Neuronal stem cell (in vitro differentiated cells): ENCODE results near the gene CAPZB.
A peak's percentile ranks its signal among the peaks of the same experiment; 100 is the strongest.

Source experiments
- DNase-seq: peaks from one replicate; pipeline ENCODE4 v3.0.0-alpha.2; 2013; ENCODE audit warnings: low spot score
- H2AFZ ChIP-seq: one replicate; pipeline ENCODE4 v1.6.1; 2013; ENCODE audit warnings: mild to moderate bottlenecking, low read length, inconsistent platforms
- H2AK5ac ChIP-seq: 2 replicates; pipeline ENCODE4 v1.6.1; 2013; ENCODE audit warnings: low read depth, mild to moderate bottlenecking, inconsistent platforms, low read length, moderate library complexity, mixed read lengths
- H2BK120ac ChIP-seq: 2 replicates; pipeline ENCODE4 v1.6.1; 2013; ENCODE audit warnings: low read depth, mild to moderate bottlenecking, inconsistent platforms, low read length, moderate library complexity, mixed read lengths
- H2BK12ac ChIP-seq: one replicate; pipeline ENCODE4 v1.6.1; 2013; ENCODE audit warnings: low read length, inconsistent platforms
- H2BK15ac ChIP-seq: 2 replicates; pipeline ENCODE4 v1.6.1; 2013; ENCODE audit warnings: mild to moderate bottlenecking, low read length, inconsistent platforms, mixed read lengths
- H2BK5ac ChIP-seq: one replicate; pipeline ENCODE4 v1.6.1; 2013; ENCODE audit warnings: inconsistent platforms, mild to moderate bottlenecking, low read length, moderate library complexity
- H3K14ac ChIP-seq: one replicate; pipeline ENCODE4 v1.6.1; 2013; ENCODE audit warnings: low read length, inconsistent platforms
- H3K18ac ChIP-seq: 2 replicates; pipeline ENCODE4 v1.6.1; 2013; ENCODE audit warnings: low read length, inconsistent platforms
- H3K23ac ChIP-seq: 2 replicates; pipeline ENCODE4 v1.6.1; 2013; ENCODE audit warnings: low read depth, mild to moderate bottlenecking, mixed read lengths, low read length, inconsistent platforms; ENCODE audit not compliant: poor library complexity
- H3K27ac ChIP-seq: replicated peaks from 3 replicates; pipeline ENCODE4 v1.5.1; 2013; ENCODE audit warnings: low read length, inconsistent platforms
- H3K27me3 ChIP-seq, 3 experiments: 2 replicates each; pipeline ENCODE4 v1.6.1; 2013; ENCODE audit warnings: low read length in 3 of 3, mild to moderate bottlenecking in 2 of 3, inconsistent platforms in 1 of 3, low read depth in 1 of 3, mixed read lengths in 1 of 3, moderate library complexity in 1 of 3; ENCODE audit not compliant: control insufficient read depth in 3 of 3, insufficient read depth in 3 of 3
- H3K36me3 ChIP-seq, 2 donors: replicated peaks in 1 of 2; 2 replicates each; pipeline ENCODE4 v1.6.1; 2013; ENCODE audit warnings: low read length in 2 of 2; ENCODE audit not compliant: control insufficient read depth in 2 of 2, insufficient read depth in 2 of 2
- H3K4ac ChIP-seq: 2 replicates; pipeline ENCODE4 v1.6.1; 2013; ENCODE audit warnings: inconsistent platforms, mild to moderate bottlenecking, low read length, moderate library complexity
- H3K4me1 ChIP-seq, 2 donors: 1 replicate in 1 of 2; 2 replicates in 1 of 2; pipeline ENCODE4 v1.6.1; 2013; ENCODE audit warnings: low read length in 2 of 2, low read depth in 1 of 2; ENCODE audit not compliant: control insufficient read depth in 2 of 2, insufficient read depth in 1 of 2
- H3K4me2 ChIP-seq: one replicate; pipeline ENCODE4 v1.6.1; 2013; ENCODE audit warnings: mild to moderate bottlenecking, low read length, inconsistent platforms; ENCODE audit not compliant: insufficient read depth, poor library complexity, severe bottlenecking
- H3K4me3 ChIP-seq, 2 donors: 2 replicates each; pipeline ENCODE4 v1.5.1; 2013; ENCODE audit warnings: low read length in 2 of 2, mild to moderate bottlenecking in 2 of 2, inconsistent platforms in 1 of 2, moderate library complexity in 1 of 2
- H3K79me1 ChIP-seq: one replicate; pipeline ENCODE4 v1.6.1; 2013; ENCODE audit warnings: low read depth, mild to moderate bottlenecking, inconsistent platforms, low read length, moderate library complexity
- H3K9ac ChIP-seq: one replicate; pipeline ENCODE4 v1.6.1; 2013; ENCODE audit warnings: mild to moderate bottlenecking, low read depth, low read length, inconsistent platforms; ENCODE audit not compliant: poor library complexity
- H3K9me3 ChIP-seq, 2 donors: replicated peaks in 1 of 2; 2 replicates each; pipeline versions ENCODE3 to v1.6.1; 2013; ENCODE audit warnings: low read length in 2 of 2, mild to moderate bottlenecking in 2 of 2, inconsistent platforms in 1 of 2, low read depth in 1 of 2, mixed read lengths in 1 of 2, moderate library complexity in 1 of 2; ENCODE audit not compliant: control insufficient read depth in 2 of 2, insufficient read depth in 1 of 2
- H4K8ac ChIP-seq: one replicate; pipeline ENCODE4 v1.6.1; 2013; ENCODE audit warnings: low read depth, mild to moderate bottlenecking, inconsistent platforms, low read length, moderate library complexity
- H4K91ac ChIP-seq: one replicate; pipeline ENCODE4 v1.6.1; 2013; ENCODE audit warnings: low read length, low read depth, mild to moderate bottlenecking, inconsistent platforms; ENCODE audit not compliant: poor library complexity
- WGBS, 2 donors: extraction: QIAGEN DNeasy Blood & Tissue Kit; methylation state at CpG; one replicate each; pipeline ENCODE4 v1.1.7; 2013; ENCODE audit warnings: missing lambda C conversion rate in 2 of 2, mixed read lengths in 1 of 2; ENCODE audit not compliant: insufficient read length in 2 of 2, insufficient replicate concordance in 1 of 2; ENCODE audit errors: extremely low coverage in 2 of 2; 5-methylcytosine and 5-hydroxymethylcytosine counted together

CAPZB gene

DNA sequence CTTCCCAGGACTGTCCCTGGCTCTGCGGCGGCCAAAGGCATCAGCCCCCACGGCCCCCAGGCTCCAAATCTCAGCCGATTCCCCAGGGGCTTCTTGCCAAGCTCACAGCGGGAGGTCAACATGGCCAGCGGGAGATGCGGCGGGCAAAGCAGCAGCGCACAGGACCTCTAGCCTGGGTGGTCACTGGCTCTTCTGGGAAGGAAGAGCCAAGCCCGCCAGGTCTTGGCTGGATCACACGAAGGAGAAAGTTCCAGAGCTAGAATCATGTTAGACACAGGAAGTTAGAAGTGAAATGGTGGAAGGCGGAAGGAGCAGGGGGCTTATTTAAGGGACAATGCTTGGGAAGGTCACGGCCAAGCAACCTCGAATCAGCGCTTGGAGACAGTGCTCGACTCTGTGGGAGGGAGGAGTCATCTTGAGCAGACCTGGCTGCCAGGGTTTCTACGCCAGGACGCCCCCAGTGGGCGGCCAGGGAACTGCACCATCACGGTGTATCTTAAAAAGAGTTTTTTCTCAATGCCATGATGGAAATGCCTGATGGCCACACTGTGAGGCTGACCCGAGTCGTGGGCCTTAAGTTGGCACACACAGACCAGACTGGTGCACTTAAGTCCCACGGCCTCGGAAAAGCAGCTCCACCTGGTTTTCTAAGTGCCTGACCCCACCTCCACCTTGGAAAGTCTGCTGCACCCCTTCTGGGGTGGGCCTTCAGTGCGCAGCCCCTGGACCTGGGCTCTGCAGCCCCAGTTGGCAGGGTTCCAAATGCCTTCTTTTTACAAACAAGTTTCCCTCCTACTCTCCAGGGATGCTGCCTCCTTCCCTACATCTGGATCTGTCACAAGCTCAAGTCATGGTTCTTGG is 143.9 kb downstream of the CAPZB start:
- DNase-seq: peak; percentile 64
- no peak overlapping the region for H2BK120ac ChIP-seq

DNA sequence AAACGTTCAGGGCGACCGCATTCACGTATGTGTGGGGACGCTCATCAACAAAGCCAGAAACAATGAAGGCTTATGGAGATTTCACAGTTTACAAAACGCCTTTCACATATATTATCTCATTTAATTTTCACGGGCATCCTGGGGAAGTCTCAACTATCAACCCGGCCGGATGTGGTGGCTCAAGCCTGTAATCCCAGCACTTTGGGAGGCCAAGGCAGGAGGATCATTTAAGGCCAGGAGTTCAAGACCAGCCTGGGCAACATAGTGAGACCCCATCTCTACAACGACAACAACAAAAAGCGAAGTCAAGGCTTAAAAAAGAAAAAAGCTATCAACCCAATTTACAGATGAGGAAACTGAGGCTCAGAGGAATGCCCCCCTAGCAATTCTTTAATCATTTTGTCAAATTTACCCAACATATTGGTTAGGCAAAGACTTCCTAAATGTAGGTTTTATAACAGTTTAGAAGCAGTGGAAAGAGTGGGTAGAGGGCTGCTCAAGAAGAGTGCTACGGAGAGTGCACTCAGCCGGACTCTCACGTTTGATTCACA is 144.9 kb downstream of the CAPZB start:
- Histone ChIP-seq H3K4me2 (no peak overlapping the region), H3K4me1 (peaks cover 2 to 12% of the 10 kb centered on the region in 2 donors), H3K9ac (no peak overlapping the region), H3K36me3 (peaks cover 29 to 65% of the 10 kb centered on the region in 2 donors), H3K18ac (no peak overlapping the region), H4K8ac (no peak overlapping the region), H3K4me3 (no peak overlapping the region), H2BK15ac (no peak overlapping the region), H3K27me3 (no peaks in the 10 kb centered on the region), H3K79me1 (peaks cover under 1% of the 10 kb centered on the region), H3K23ac (no peak overlapping the region), H2AK5ac (no peak overlapping the region), H4K91ac (no peak overlapping the region), H3K9me3 (no peaks in the 10 kb centered on the region), H3K14ac (no peak overlapping the region), H2BK5ac (no peak overlapping the region), H3K27ac (no peak overlapping the region), H2BK12ac (no peak overlapping the region), H3K4ac (no peak overlapping the region), H2AFZ (no peak overlapping the region), H2BK120ac (no peak overlapping the region)
- WGBS, 2 donors: no CpG with 5 or more reads among the region's 14 CpGs
- no peak for DNase-seq

More for the DNA sequence above, 143.9 kb downstream of the CAPZB start:
- H3K36me3 ChIP-seq: peaks cover 30 to 68% of the 10 kb centered on the region in 2 donors
- no peak overlapping the region for H3K27ac ChIP-seq
- no peak overlapping the region for H3K9ac ChIP-seq
- H3K4me1 ChIP-seq: peaks cover 2 to 12% of the 10 kb centered on the region in 2 donors
- H3K18ac ChIP-seq: peak overlapping the region; percentile 29
- no peak overlapping the region for H3K4me2 ChIP-seq
- no peak overlapping the region for H2BK15ac ChIP-seq
- no peak overlapping the region for H2AFZ ChIP-seq
- no peak overlapping the region for H3K4ac ChIP-seq
- no peaks in the 10 kb centered on the region for H3K27me3 ChIP-seq
- H2AK5ac ChIP-seq: no peak overlapping the region
- H3K14ac ChIP-seq: no peak overlapping the region
- no peak overlapping the region for H2BK12ac ChIP-seq
- no peak overlapping the region for H3K23ac ChIP-seq
- H3K9me3 ChIP-seq: no peaks in the 10 kb centered on the region
- H4K8ac ChIP-seq: no peak overlapping the region
- no peak overlapping the region for H2BK5ac ChIP-seq
- H4K91ac ChIP-seq: no peak overlapping the region
- peak overlapping the region in 1 of 2 donors; percentile 8 for H3K4me3 ChIP-seq
- no CpG with 5 or more reads among the region's 25 CpGs for WGBS, 2 donors
- peaks cover 2% of the 10 kb centered on the region for H3K79me1 ChIP-seq

DNA sequence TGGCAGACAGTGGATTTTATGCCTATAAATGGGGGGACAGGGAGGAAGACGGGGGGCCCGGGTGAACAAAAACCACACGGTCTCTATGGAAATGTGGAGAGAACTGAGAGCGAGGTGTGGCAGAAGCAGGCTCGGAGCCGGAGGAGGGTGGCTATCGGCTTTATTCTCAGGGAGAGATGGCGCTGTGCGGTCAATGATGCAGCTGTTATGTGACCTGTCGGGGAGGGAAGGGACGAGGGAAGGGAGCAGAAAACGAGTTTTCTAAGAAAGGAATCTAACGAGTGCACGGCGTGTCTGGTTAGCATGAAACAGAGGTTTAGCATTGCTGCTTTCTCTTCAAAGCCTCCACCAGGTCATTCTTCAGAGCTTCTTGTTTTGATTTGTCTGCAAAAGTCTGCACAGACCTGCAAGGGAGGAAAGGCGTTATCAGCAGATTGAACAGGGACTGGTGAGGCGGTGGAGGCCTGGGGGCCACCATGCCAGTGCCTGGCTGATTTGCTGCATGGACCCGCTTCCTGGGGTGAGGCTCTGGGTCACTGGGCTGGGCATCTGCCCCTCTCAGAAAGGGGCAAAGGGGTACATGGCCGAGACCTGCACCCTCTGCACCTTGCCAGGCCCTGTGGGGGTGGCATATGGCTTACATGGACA is 146.0 kb downstream of the CAPZB start:
- H3K23ac ChIP-seq: no peak overlapping the region
- no peak overlapping the region for H3K9ac ChIP-seq
- no peaks in the 10 kb centered on the region for H3K79me1 ChIP-seq
- no peak overlapping the region for H2BK120ac ChIP-seq
- H2BK15ac ChIP-seq: no peak overlapping the region
- H3K9me3 ChIP-seq: no peaks in the 10 kb centered on the region
- H3K4me3 ChIP-seq: no peak overlapping the region
- H3K14ac ChIP-seq: no peak overlapping the region
- no peak overlapping the region for H2BK12ac ChIP-seq
- H4K91ac ChIP-seq: no peak overlapping the region
- peak overlapping the region; percentile 11 for H3K27ac ChIP-seq
- no peak overlapping the region for H2BK5ac ChIP-seq
- H3K4me1 ChIP-seq: peaks cover 2 to 12% of the 10 kb centered on the region in 2 donors
- DNase-seq: no peak
- no peak overlapping the region for H2AFZ ChIP-seq
- H3K36me3 ChIP-seq: peaks cover 20 to 54% of the 10 kb centered on the region in 2 donors
- H3K27me3 ChIP-seq: no peaks in the 10 kb centered on the region
- WGBS, 2 donors: no CpG with 5 or more reads among the region's 19 CpGs
- no peak overlapping the region for H3K18ac ChIP-seq
- no peak overlapping the region for H3K4ac ChIP-seq
- no peak overlapping the region for H2AK5ac ChIP-seq
- no peak overlapping the region for H4K8ac ChIP-seq
- no peak overlapping the region for H3K4me2 ChIP-seq

DNA sequence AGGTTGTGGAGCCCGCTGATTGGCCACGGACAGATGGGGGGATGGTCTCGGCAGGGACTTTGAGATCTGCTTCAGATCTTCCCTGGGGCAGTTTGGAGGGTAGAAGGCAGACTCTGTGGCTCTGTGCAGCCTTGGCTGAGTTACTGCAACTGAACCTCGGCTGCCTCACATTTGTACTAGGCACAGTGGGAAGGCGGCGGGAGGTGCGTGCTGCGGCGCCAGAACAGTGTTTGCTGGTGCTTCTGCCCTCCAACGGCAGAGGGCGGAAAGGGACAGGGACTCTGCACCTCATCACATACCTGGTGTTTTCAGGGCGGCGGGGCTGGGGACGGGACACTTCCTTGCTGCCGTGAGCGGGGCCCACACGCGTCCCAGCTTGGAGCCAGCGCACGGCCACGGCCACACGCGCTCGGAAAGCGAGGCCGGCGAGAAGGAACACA is 147.0 kb downstream of the CAPZB start:
- Histone ChIP-seq H4K91ac (no peak overlapping the region), H3K36me3 (peaks cover 14 to 44% of the 10 kb centered on the region in 2 donors), H3K9ac (peak overlapping the region; percentile 83), H2AK5ac (no peak overlapping the region), H3K18ac (peak overlapping the region; percentile 61), H2BK12ac (no peak overlapping the region), H3K23ac (peak overlapping the region; percentile 52), H3K14ac (no peak overlapping the region), H3K4me2 (peak overlapping the region; percentile 26), H3K9me3 (peaks cover 0 to 1% of the 10 kb centered on the region in 2 donors), H3K4ac (no peak overlapping the region), H2BK120ac (no peak overlapping the region), H2BK15ac (no peak overlapping the region), H4K8ac (no peak overlapping the region), H3K27me3 (no peaks in the 10 kb centered on the region), H3K79me1 (no peaks in the 10 kb centered on the region), H2AFZ (no peak overlapping the region), H3K4me3 (no peak overlapping the region), H3K27ac (no peak overlapping the region), H3K4me1 (peaks cover 2 to 12% of the 10 kb centered on the region in 2 donors), H2BK5ac (no peak overlapping the region)
- DNase-seq: peak; percentile 42
- WGBS, 2 donors: no CpG with 5 or more reads among the region's 27 CpGs
